C4-2B (cell line): Measurements from ENCODE around the gene HERC2.

Source experiments
- H3K27ac ChIP-seq: fragments of 450-650 bp; 2 replicates; pipeline ENCODE4 v1.5.1; 2017
- CTCF ChIP-seq: fragments of 450-650 bp; conservative IDR thresholded peaks from 2 replicates; pipeline ENCODE4 v1.5.1; 2017; ENCODE audit warnings: mild to moderate bottlenecking
- ZFX ChIP-seq: fragments of 450-650 bp; IDR thresholded peaks from 2 replicates; pipeline ENCODE4 v1.6.1; 2017

HERC2 gene

DNA sequence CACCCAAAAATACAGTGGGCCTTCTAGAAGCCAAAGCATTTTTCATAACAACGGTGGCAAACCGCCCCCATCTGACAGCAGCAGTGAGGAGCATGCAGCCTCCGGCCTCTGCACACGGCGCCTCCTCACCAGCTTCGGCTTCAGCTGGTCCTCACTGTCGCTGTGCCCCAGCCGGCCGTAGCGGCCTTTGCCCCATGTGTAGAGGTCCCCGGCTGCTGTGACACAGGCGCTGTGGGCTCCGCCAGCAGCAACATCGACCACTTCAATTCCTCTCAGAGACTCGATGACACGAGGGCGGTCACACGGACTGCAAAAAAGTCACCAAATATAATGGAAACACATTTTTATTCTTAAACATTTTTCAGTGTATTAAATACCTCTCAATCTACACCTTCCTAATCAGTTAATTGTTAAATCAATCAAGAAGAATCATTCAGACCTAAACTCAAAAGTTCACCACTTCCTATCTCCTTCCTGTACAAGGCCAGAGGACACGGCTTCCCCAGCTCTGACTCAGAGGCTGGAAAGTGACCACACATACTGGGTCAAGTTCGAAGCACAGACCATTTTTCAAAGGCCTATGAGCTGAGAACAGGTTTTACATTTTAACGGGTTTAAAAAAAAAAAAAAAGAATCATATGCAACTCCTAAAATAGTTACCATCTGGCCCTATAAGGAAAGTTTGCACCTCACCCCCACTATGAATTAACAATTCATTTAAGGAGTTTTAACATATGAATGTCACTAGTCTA, 189.3 kb downstream of the HERC2 start:
- H3K27ac ChIP-seq, result no peak overlapping the region
- no peak for TF ChIP-seq CTCF
- no peak for TF ChIP-seq ZFX

DNA sequence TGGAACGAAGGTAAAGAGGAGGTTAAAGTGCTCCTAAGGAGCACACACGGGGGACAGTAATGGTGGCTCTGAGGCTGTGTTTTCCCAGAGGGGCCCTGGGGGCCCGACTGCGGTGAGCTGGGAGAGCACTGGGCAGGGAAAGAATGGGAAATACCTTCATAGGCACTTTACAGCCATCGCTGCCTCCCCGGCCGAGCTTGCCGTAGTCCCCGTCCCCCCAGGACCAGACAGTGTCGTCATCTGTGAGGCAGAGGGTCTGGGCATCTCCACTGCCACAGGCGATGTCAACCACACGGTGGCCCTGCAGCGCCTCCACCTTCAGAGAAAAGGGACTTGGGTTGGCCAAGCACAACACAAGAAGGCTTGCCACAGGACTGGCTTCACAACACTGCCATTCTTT, 190.0 kb downstream of the HERC2 start:
- TF ChIP-seq ZFX (no peak; the same call in 1 of the 2 replicates), CTCF (no peak)
- H3K27ac ChIP-seq, result no peak overlapping the region

DNA sequence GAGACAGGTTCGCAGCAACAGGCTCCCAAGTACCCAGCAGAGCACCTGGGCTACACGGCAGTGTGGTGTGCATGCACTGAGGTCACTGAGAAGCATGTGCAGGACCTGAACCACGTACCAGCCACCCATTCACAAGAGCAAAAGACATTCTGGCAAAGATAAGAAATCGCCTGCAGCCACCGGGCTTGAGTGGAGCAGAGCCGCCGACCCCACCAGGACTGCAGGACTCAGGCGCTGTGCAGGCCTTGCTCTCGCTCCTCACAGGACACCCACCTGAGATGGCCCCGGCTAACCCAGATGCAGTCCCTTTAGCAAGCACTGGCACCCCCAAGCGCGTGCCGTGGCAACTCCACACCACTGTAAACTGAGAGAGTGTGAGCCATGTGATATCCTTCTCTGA, 190.6 kb downstream of the HERC2 start:
- H3K27ac ChIP-seq, result no peak overlapping the region
- TF ChIP-seq CTCF, result no peak

GRCh38 chr15:28130651-28131050, 191.3 kb downstream of the HERC2 start:
- no peak for TF ChIP-seq ZFX
- no peak for TF ChIP-seq CTCF
- H3K27ac ChIP-seq, result no peak overlapping the region

DNA sequence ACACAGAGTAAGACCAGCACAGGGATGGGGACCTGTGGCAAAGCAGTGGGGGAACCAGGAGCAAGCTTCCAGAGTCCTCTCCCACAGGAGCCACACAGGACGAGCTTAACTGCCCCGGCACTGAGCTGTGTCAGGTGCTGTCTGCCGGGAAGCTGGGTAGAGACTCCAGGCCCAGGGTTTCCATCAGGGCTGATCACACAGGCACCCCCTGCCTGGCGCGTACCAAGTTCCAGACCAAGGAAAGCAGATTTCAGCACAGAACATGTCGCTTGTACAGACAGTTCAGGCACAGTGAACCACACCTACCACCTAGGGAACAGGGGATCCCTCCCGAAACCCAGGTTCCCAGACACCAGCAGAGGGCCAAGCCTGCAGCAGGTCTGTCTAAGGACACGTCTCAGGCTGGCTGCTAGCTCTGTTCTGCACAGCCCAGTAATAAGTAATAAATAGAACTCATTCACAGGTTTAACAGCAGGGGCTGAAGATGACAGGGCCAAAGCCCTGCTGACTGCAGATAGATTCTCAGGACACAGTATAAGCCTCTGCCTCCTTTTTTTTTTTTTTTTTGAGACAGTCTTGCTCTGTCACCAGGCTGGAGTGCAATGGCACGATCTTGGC, 192.6 kb downstream of the HERC2 start:
- no peak for TF ChIP-seq ZFX
- TF ChIP-seq CTCF, result no peak

DNA sequence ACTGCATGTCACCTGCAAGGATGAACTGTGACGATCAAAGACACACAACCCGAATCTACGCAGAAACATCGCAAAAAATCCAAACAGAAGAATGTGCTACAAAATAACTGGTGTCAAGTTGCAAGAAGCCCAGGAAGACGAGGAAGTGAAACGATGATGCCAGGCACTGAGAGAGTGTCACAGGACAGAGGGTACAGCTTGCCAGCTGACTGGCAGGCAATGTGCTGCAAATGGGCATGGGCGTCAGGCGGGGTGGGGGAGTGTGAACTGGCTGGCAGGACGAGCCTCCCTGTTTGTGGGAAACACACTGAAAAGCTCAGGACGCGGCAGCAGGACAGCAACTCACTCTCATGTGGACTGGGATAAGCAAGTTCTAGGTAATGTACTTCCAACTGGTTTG, 193.9 kb downstream of the HERC2 start:
- peak overlapping the region; percentile 12 for H3K27ac ChIP-seq
- no peak for TF ChIP-seq CTCF

More for the DNA sequence above, 192.6 kb downstream of the HERC2 start:
- H3K27ac ChIP-seq, result no peak overlapping the region

GRCh38 chr15:28127036-28127435, 194.9 kb downstream of the HERC2 start:
- no peak overlapping the region for H3K27ac ChIP-seq
- no peak for TF ChIP-seq ZFX
- no peak for TF ChIP-seq CTCF
